ENCODE data around the gene IL31.
"Not testable (repeated sequence)": the region's sequence is repeated elsewhere in the genome, so short reads cannot be mapped to it uniquely, and the experiment has no call there.

Gene IL31

GRCh38 chr12:122184517-122184916, 10.5 kb upstream of the IL31 start:
- H3F3A ChIP-seq (ENCODE audit: low read depth): no peaks in the 10 kb centered on the region
- H4K20me1 ChIP-seq (ENCODE audit: insufficient read depth, low read length, poor library complexity, severe bottlenecking): no peaks in the 10 kb centered on the region
- H3K9me3 ChIP-seq (ENCODE audit: insufficient read depth, low read depth, low read length): no peaks in the 10 kb centered on the region
- H3K4me3 ChIP-seq (ENCODE audit: low read length, poor library complexity, severe bottlenecking): no peak overlapping the region
- H3K4me2 ChIP-seq (ENCODE audit: low read depth, low read length, poor library complexity, severe bottlenecking): no peak overlapping the region
- no peak for TF ChIP-seq CTCF (conservative IDR thresholded peaks at IDR 0.05; ENCODE audit: low read length)
- TF ChIP-seq EZH2phosphoT487 (IDR thresholded peaks at IDR 0.05; ENCODE audit: borderline replicate concordance): no peak
- no peak overlapping the region for H2AFZ ChIP-seq (ENCODE audit: low read length)
- no peaks in the 10 kb centered on the region for H3K36me3 ChIP-seq (ENCODE audit: insufficient read depth, low read length)
- no peak overlapping the region for H3K9ac ChIP-seq (ENCODE audit: low read depth, low read length, poor library complexity, severe bottlenecking)
- no peaks in the 10 kb centered on the region for H3K27me3 ChIP-seq (ENCODE audit: insufficient read depth, low read length, poor library complexity, severe bottlenecking)
- no peaks in the 10 kb centered on the region for H3K79me2 ChIP-seq (ENCODE audit: insufficient read depth, low read length)
- H3K4me1 ChIP-seq (ENCODE audit: insufficient read depth, low read length, poor library complexity, severe bottlenecking): no peaks in the 10 kb centered on the region
- no peaks in the 10 kb centered on the region for H3K9me2 ChIP-seq (replicated peaks; ENCODE audit: low read depth, low read length)

GRCh38 chr12:122183588-122183940, 9.5 kb upstream of the IL31 start:
- peak overlapping the region; percentile 52 for H3K4me2 ChIP-seq (ENCODE audit: low read depth, low read length, poor library complexity, severe bottlenecking)
- H3K27me3 ChIP-seq (ENCODE audit: insufficient read depth, low read length, poor library complexity, severe bottlenecking): no peaks in the 10 kb centered on the region
- no peaks in the 10 kb centered on the region for H3K79me2 ChIP-seq (ENCODE audit: insufficient read depth, low read length)
- TF ChIP-seq EZH2phosphoT487 (IDR thresholded peaks at IDR 0.05; ENCODE audit: borderline replicate concordance) (no peak), CTCF (conservative IDR thresholded peaks at IDR 0.05; ENCODE audit: low read length) (no peak)
- H3K4me3 ChIP-seq (ENCODE audit: low read length, poor library complexity, severe bottlenecking): peak overlapping the region; percentile 61
- no peaks in the 10 kb centered on the region for H3K4me1 ChIP-seq (ENCODE audit: insufficient read depth, low read length, poor library complexity, severe bottlenecking)
- H3K9me2 ChIP-seq (replicated peaks; ENCODE audit: low read depth, low read length): no peaks in the 10 kb centered on the region
- H4K20me1 ChIP-seq (ENCODE audit: insufficient read depth, low read length, poor library complexity, severe bottlenecking): no peaks in the 10 kb centered on the region
- H3K9me3 ChIP-seq (ENCODE audit: insufficient read depth, low read depth, low read length): no peaks in the 10 kb centered on the region
- H3K9ac ChIP-seq (ENCODE audit: low read depth, low read length, poor library complexity, severe bottlenecking): no peak overlapping the region
- no peaks in the 10 kb centered on the region for H3F3A ChIP-seq (ENCODE audit: low read depth)
- no peaks in the 10 kb centered on the region for H3K36me3 ChIP-seq (ENCODE audit: insufficient read depth, low read length)
- peak overlapping the region; percentile 47; the same call in 1 of the 2 replicates for H2AFZ ChIP-seq (ENCODE audit: low read length)

- no peaks in the 10 kb centered on the region for H3K36me3 ChIP-seq (ENCODE audit: insufficient read depth, low read length)
- no peaks in the 10 kb centered on the region for H4K20me1 ChIP-seq (ENCODE audit: insufficient read depth, low read length, poor library complexity, severe bottlenecking)
- H3K9ac ChIP-seq (ENCODE audit: low read depth, low read length, poor library complexity, severe bottlenecking): no peak within 1 kb of the TSS
- H3K27me3 ChIP-seq (ENCODE audit: insufficient read depth, low read length, poor library complexity, severe bottlenecking): no peaks in the 10 kb centered on the region
- TF ChIP-seq EZH2phosphoT487 (IDR thresholded peaks at IDR 0.05; ENCODE audit: borderline replicate concordance) (no peak), CTCF (conservative IDR thresholded peaks at IDR 0.05; ENCODE audit: low read length) (no peak)
- no peaks in the 10 kb centered on the region for H3F3A ChIP-seq (ENCODE audit: low read depth)
- H3K9me3 ChIP-seq (ENCODE audit: insufficient read depth, low read depth, low read length): no peaks in the 10 kb centered on the region
- H3K9me2 ChIP-seq (replicated peaks; ENCODE audit: low read depth, low read length): no peaks in the 10 kb centered on the region
- peak within 1 kb of the TSS; percentile 61 for H3K4me3 ChIP-seq (ENCODE audit: low read length, poor library complexity, severe bottlenecking)
- no peaks in the 10 kb centered on the region for H3K4me1 ChIP-seq (ENCODE audit: insufficient read depth, low read length, poor library complexity, severe bottlenecking)
- peak within 1 kb of the TSS; percentile 52 for H3K4me2 ChIP-seq (ENCODE audit: low read depth, low read length, poor library complexity, severe bottlenecking)
- H2AFZ ChIP-seq (ENCODE audit: low read length): peak within 1 kb of the TSS; percentile 47
- H3K79me2 ChIP-seq (ENCODE audit: insufficient read depth, low read length): no peaks in the 10 kb centered on the region
Measured at GRCh38 chr12:122182887-122183587, 9.0 kb upstream of the IL31 start, which contains the start of gene LRRC43. TSS of gene LRRC43 (plus strand) at chr12:122183123. CDS start at chr12:122183145, 22 bp downstream.

- not testable (repeated sequence) for H3K4me3 ChIP-seq (ENCODE audit: low read length, poor library complexity, severe bottlenecking); H3K27me3 ChIP-seq (ENCODE audit: insufficient read depth, low read length, poor library complexity, severe bottlenecking)
Measured at GRCh38 chr12:122176473-122176872, 2.5 kb upstream of the IL31 start.

More at GRCh38 chr12:122176473-122176872, 2.5 kb upstream of the IL31 start:
- H3K4me2 ChIP-seq (ENCODE audit: low read depth, low read length, poor library complexity, severe bottlenecking); H2AFZ ChIP-seq (ENCODE audit: low read length); H3K79me2 ChIP-seq (ENCODE audit: insufficient read depth, low read length); H3F3A ChIP-seq (ENCODE audit: low read depth); H3K4me1 ChIP-seq (ENCODE audit: insufficient read depth, low read length, poor library complexity, severe bottlenecking); H4K20me1 ChIP-seq (ENCODE audit: insufficient read depth, low read length, poor library complexity, severe bottlenecking); H3K36me3 ChIP-seq (ENCODE audit: insufficient read depth, low read length); H3K9me2 ChIP-seq (replicated peaks; ENCODE audit: low read depth, low read length); H3K9me3 ChIP-seq (ENCODE audit: insufficient read depth, low read depth, low read length); H3K9ac ChIP-seq (ENCODE audit: low read depth, low read length, poor library complexity, severe bottlenecking): not testable (repeated sequence)

Measured in Loucy (cell line).